ENCODE results near the gene WASHC2A.
"Not testable (repeated sequence)": the region's sequence is repeated elsewhere in the genome, so short reads cannot be mapped to it uniquely, and the experiment has no call there.

The WASHC2A gene

DNA sequence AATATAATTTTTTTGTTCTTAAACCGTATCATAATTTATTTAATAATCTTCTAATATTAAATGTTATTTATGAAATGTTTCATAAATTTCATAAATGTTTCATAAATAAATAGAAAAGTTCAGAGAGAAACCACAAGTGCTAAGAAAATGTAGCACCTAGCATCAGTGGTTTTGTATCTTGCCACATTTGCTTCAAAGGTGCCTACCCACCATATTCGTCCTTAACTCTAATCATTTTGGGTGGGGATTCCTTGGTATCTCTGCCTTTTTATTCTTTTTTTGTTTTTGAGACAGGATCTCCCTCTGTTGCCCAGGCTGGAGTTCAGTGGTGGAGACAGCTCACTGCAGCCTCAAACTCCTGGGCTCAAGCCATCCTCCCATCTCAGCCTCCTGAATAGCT is 7.4 kb downstream of the WASHC2A start:
- DNase-seq, result not testable (repeated sequence)

DNA sequence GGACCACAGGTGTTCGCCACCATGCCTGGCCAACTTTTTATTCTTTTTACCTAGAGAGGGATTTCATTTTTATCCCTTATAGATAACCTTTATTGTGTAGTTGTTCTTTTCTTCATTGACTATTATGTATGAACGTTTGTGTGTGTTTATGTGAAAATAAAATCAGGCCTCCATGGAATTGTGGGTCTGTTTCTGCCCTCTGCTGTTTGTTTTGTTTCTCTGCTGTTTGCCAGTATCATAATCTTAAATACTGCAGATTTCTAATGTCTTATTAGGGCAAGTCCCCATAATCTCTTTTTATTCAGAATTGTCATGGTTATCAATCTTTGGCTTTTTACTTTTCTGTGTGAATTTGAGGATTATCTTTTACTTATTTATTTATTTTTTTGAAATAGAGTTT is 7.8 kb downstream of the WASHC2A start:
- DNase-seq, result not testable (repeated sequence)

DNA sequence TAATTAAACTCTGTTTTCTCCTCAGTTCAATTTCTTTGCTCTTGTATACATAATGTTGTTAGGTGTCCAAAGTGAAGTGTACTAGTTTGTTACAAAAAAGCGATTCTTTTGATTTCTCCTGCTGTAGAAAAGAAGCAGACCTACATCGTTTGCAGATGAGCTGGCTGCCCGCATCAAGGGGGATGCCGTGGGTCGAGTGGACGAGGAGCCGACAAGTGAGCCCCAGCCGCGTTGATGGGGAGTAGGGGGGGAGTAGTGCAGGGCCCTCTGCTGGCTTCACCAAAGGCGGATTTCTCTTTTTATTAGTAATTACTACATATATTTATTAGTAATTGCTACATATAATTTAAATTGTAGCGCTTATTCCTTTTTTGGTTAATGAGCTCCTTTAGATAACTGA is 23.6 kb downstream of the WASHC2A start:
- DNase-seq, result not testable (repeated sequence)

DNA sequence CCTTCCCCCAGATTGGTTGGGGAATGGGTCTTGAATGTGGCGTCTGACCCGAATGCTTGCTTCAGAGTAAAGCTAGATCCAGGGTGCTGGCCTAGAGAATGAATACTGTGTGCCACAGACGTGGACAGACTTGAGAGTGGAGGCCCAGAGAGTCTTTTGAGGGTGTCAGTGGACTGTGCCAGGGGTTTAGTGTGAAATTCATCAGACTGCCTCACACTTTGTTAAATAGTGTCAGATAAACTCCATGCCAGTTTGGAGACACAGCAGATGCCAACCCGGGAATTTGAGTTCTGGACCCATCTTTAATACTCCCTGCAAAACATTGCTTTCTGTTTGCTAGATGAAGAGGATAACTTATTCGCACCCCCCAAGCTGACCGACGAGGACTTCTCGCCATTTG is 25.2 kb downstream of the WASHC2A start:
- DNase-seq, result not testable (repeated sequence)

DNA sequence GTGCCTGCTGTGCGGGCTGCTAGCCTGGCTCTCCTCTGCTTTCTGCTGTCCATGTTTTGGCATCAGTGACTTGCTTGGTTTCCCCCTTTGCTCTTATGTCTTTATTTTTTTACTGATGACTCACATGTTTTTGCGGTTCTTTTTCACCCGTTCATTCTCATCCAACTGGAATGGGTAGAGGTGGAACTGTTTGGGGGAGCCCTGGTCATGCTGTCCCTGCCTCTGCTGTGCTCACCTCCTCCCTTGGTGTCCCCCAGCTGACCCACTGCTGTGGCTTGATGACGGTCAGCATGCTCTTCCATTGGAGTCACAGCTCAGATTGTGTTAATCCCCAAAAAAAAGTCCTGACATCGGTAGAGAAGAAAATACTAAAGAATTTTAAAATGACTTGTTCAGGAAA is 26.9 kb downstream of the WASHC2A start:
- DNase-seq, result not testable (repeated sequence)

DNA sequence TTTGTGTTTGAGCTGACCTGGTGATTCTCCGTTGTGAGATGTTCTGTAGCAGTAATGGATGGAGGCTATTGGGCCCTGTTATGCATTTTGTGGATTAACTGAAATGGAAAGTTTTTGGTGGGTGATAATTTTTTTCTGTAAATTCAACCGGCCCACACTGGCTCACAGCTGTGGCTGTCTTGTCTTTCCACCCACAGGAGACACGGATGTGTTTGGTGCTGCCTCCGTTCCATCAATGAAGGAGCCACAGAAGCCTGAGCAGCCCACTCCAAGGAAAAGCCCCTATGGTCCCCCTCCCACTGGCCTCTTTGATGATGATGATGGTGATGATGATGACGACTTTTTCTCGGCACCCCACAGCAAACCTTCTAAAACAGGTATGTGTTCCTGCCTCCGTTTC is 27.6 kb downstream of the WASHC2A start:
- not testable (repeated sequence) for DNase-seq

DNA sequence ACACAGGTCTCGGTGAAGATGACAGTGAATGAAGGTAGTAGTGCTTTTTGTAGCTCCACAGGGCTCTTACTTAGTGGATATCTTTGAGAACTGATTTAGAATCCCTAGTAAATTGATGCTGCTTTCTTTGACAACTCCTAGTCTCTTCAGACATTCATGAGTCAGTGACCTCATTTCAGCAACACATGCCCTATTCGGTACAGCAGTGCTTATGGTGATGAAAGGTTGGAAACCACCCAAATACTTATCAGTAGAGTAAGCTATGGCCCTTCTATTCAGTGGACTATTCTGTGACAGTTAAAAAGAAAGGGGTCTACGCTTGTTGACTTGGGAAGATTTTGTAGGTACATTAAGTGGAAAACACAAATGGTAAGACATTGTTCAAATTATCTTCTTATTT is 29.0 kb downstream of the WASHC2A start:
- not testable (repeated sequence) for DNase-seq

DNA sequence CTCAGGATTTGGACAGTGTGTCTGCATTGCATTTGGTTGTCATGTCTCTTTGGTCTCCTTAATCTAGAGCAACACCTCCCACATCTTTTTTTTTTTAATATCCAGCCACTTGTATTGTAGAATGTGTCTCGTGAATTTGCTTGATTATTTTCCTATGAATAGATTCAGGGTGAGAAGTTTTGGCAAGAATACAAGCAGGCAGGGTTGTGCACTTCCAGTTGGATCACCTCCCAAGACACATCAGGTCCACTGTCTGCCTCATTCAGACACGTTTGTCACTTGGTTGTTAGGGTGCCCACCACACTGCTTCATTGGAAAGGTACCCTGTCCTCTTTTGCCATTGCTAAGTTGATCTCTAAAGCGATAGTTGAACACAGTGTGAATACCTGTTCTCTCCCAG is 30.9 kb downstream of the WASHC2A start:
- not testable (repeated sequence) for DNase-seq

DNA sequence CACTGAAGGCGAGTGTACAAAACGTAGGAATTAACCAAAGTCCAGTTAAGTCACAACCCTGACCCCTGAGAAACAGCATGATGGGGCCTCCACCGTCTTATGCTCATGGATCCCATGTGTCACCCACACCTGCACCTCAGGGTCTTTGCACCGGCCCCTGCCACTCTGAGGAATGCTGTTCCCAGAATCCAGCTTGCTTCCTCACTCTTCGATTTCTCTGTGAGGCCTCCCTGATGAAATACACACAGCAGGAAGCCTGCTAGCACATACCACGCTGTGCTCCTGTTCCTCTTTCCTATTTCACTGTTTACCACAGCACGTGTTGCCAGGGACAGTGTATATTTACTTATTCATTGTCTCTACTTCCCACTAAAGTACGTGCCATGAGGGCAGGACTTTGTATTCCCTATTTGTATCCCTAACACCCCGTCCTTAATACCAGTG is 33.4 kb downstream of the WASHC2A start:
- DNase-seq, result not testable (repeated sequence)

DNA sequence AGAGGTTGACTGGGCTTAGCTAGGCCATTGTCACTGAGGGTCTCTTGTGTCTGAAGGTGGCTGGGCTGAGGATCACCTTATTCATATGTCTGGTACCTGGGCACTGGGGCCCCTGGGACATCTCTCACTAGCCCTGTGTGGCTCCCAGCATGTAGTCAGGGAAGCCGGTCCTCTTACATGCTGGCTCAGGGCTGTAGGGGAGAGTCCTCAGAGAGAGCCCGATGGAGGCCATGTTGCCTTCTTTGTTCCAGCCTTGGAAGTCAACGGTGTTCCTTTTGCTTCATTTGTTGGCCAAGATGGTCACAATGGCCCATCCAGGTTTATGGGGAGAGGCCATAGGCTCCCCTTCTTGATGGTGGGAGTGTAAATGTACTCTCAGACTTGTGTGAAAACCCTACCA is 34.0 kb downstream of the WASHC2A start:
- DNase-seq, result not testable (repeated sequence)

DNA sequence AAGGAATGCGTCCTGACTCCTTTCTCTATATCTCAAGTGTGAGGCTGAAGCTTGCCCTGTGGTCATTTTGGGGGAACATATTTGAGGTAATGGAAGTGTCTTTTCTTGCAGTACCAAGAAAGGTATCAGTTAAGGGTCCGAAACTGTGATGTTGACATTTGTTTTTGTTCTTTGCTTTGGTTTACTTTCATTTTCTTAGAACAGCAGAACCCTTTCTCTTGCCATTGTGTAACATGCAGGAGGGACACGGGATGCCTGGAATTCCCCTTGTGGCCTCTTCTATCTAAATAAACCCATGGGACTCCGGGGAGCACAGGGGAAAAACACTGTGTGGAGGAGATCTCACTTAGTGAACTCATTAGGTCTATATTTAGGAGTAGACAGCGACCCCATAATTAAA is 34.5 kb downstream of the WASHC2A start:
- DNase-seq, result not testable (repeated sequence)

DNA sequence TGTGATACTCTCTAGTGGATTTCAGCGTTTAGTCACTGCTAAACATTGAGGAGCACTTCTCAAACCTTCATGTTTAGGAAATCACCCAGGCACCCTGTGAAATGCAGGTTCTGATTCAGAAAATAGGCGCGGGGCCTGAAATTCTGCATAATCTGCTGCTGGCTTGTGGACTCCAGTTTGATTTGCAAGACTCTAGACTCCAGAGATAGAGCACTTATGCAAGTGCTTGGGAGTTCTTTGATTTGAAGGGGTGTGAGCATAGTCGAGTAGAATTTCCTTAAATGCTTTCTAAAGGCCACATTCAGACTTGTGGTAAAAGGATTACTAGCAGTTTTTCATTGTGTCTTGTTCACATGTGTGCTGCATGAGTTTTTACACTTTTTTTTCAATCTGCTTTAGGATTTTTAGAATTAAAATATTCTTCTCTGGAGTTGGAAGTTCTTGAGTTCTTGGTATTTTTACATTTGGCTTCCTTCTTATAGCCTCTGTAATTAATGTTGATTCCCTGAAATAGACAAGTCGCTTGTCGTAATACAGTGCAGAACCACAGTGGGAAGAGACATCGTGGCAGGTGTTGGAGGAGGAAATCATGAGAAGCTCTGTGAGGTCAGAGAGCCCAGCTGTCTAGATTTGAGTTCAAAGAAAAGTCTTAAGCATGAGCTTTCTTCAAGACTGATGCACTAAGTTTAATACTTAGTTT is 41.4 kb downstream of the WASHC2A start:
- not testable (repeated sequence) for DNase-seq

DNA sequence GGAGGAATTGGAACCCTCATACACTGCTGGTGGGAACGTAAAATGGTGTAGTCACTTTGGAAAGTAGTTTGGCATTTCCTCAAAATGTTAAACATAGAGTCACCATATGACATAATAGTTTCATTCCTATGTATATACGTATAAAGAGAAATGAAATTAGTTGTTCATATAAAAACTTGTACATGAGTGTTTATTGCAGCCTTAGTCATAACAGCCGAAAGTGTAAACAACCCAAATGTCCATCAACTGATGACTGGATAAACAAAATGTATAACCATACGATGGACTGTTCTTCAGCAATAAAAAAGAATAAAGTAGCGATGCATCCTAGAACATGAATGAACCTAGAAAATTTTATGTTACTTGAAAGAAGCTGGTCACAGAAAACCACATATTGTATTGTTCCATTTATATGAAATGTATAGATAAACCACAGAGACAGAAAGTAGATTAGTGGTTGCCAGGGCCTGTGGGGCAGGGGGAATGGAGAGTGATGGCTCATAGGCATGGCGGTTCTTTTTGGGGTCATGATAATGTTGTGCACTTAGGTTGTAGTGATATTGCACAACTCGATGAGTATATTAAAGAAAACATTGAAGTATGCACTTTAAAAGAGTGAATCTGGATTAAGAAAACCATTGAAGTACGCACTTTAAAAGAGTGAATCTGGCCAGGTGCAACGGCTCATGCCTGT is 44.8 kb downstream of the WASHC2A start:
- DNase-seq, result not testable (repeated sequence)

DNA sequence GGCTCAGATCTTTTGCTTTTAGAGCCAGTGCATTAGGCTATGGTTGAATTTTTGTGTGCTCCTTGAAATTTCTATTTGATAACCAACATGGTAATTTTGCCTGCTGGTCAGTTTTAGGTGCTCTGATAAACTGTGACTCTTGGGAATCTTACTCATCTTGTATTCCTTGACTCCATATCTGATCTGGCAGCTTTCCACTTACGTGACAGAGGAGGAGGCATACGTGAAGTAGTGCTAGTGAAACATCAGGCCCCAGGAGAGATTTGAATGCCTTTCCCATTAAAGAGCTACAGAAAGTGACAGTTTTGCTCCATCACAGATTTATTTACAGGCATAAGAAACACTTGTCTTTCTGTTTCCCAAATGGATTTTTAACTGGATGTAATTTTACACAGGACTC is 59.0 kb downstream of the WASHC2A start:
- not testable (repeated sequence) for DNase-seq

DNA sequence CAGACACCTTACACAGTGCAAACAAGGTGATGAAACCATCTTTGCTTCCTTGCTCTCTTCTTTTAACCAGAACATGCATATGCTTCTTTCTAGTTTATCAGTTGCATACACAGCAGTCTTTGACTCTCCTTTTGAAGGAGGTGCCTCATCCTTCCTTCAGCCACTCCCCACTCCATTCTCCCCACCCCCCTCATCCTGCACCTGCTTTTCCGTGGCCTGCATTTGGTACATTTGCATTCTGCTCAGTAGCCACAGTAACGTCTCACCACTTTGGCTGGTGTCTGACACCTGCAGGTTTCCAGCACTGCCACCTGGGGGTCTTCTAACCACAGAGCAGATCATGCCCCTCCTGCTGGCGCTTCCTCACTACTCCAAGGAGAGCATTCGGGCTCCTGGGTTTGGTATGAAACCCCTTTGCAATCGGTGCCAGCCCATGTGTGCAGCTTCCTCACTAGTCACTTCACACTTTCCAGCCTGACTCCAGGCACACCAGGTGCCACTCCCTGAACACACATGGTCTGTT is 60.1 kb downstream of the WASHC2A start:
- peak; percentile 73 to 74 for DNase-seq

DNA sequence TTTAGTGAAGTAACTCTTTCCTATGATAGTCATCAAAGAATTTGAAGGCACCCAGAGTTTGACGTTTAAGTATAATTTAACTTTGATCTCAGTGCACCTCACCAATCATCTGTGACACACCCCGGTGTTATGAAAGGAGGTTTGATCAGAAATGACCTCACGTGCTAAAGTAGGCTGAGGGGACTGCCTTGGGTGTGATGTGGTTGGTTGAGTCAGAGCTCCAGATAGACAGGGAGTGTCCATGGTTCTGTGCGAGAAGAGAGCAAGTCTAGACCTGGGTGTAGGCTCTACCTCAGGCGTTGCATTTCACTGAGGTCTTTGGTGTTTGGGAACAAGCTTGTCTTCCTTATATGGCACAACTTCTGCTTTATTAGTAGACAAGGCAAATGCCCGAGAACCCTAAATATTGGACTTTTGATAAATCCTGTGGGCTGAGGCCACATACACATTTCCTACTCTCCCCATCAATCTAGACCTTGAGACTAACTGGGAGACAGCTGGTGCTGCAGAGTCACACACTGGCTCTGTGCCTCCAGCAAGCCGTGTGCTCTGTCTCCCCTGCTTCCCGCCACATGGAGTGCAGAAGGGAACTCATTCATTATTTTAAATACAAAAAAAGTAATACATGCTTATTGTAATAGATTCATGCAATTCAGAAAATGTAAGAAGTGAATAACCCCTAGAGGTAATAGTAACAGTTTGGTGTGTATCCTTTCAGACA is 63.7 kb downstream of the WASHC2A start:
- not testable (repeated sequence) for DNase-seq

DNA sequence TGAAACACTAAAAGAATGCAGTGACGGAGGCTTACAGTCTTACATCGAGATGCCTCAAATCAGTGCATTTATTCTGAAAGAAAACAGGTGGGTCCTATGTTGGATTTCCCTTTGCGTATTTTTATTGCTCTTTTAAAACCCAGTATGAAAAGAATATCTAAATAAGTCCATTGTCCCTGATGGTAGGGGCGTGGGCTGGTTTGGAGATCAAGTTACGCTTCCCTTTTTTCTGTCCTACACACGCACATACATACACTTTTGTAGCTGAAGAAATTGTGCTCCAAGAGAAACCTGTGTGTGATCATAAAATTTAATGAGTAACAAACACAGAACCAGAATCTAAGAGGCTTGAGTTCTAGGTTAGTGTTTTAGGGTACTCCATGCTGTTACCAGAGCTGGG is 64.6 kb downstream of the WASHC2A start:
- DNase-seq, result peak in 1 of 2 experiments; percentile 42

DNA sequence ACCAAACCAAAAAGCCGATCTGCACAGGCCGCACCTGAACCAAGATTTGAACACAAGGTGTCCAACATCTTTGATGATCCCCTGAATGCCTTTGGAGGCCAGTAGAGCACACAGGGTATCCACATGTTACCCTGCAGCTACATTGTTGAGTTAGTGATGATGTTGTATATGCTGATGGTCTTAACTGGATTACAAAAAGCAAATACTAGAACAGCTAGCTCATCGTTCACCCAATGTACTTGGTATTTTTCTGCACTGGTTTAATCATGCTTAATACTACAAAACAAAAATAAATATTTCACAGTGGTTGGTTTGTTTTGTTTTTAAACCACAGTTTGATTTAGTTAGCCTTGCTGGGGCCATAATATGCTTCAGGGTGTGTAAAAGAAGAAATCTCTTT is 65.1 kb downstream of the WASHC2A start:
- not testable (repeated sequence) for DNase-seq

DNA sequence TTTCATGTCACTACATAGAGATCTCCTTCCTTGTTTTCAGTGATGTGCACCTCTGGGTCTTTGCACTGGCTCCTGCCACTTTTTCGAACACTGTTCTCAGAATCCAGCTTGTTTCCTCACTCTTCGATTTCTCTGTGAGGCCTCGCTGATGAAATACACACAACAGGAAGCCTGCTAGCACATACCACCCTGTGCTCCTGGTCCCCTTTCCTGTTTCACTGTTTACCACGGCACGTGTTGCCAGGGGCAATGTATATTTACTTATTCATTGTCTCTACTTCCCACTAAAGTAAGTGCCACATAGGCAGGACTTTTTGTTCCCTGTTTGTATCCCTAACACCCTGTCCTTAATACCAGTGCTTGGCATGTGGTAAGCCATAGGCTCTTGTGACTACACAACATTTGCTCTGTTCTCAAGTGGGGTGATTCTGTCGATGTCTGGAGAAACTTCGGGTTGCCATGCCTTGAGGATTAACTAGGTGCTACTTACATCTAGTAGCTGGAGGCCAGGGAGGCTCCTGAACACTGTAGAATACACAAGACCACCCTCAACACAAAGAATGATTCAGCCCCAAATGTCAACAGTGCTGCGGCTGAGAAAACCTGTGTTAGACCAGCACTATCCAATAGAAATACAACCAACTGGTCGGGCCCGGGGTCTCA is 75.9 kb downstream of the WASHC2A start:
- DNase-seq, result not testable (repeated sequence)

DNA sequence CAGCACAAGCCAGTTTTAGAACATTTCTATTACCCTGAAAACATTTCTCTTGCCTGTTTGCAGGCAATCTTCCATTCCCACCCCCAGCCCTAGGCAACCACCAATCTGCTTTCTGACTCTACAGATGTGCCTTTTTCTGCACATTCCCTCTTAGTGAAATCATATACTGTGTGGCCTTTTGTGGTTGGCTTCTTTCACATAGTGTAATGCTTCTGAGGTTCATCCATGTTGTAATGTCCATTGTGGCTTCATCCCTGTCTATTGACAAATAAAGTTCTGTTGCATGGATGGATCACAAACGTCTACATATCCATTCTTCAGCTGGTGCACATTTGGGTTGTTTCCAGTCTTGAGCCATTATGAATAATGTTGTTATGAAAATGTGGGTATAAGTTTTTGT is 77.8 kb downstream of the WASHC2A start:
- DNase-seq, result not testable (repeated sequence)

DNA sequence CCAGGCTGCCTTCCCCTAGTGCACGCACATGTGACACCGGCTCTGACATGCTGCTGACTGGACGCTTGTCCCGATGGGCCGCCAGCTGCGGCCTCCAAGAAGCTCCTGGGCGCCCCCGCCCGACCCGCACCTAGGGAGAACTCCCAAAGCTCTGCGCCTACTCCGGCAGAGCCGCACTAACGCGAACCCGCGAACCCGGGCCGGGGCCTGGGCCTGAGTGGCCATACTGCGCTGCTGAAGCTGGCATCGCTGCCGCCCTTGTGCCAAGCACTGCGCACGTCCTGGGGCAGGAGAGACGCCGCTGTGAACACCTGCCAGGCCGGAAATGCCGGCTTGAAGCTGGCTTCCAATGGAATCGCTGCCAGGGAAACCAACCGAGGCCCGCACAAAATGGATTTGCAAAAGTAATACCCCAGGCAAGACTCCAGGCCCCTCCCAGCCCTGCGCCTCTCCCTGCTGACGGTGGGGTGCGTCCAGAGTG is 85.1 kb downstream of the WASHC2A start:
- DNase-seq, result peak; percentile 37 to 38

DNA sequence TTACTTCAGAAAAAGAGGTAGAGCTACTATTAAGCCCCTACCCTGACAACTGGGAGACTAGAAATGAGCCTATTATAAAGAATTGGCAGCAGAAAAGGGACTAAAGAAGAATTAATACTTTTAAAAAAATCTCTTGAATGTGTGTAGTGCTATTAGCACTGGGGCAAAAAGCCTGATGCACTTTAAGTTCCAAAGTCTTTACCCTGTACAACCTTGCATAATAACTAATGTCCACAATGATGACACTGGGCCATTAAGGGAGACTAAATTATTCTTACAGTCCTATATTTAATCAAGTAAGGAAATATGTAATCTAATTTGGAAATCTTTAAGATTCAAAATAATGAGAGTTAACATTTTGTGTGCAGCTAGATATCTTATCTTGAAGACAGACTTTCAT is 90.1 kb downstream of the WASHC2A start:
- DNase-seq, result not testable (repeated sequence)

DNA sequence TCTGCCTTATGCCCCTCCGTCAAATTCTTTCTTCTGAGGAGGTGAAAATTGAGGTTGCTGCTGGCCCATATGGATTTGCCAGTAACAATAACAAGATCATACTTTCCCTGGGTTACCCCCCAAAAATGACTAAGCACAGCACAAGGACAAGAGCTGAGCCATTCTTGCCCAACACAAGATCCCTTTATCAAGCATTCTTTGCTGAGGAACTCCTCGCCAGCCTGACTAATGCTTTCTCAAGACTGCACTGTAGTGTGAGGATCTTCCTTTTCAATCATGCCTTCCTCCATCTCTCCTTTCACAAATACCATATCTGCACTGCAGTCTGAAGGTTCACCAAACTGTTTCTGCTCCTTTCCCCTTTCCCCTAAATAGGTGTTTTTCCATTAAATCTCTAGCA is 92.1 kb downstream of the WASHC2A start:
- not testable (repeated sequence) for DNase-seq
